DMS53 treated with DMSO at 0.1 percent for 48 hours (cell line): ENCODE data around the gene DNAJB8.

Source experiments
- DNase-seq: peaks from one replicate; lab custom pipeline; 2025; ENCODE audit not compliant: unreplicated experiment; lab: John Stamatoyannopoulos, UW

DNAJB8 gene

DNA sequence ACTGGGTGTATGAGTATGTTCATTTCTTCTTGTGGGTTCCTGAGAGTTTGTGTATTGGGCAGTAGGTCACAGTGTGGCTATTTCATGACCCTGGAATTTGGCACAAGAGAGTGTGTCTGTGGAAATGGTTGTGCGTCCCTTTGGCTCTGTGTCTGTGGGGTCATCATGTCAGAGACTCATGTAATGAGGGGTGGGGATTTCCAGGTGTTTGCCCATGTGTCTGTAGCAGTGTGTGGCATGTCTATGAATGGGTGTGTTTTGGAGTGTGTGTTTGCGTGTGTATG is 27.6 kb upstream of the DNAJB8 start:
- DNase-seq: no peak

DNA sequence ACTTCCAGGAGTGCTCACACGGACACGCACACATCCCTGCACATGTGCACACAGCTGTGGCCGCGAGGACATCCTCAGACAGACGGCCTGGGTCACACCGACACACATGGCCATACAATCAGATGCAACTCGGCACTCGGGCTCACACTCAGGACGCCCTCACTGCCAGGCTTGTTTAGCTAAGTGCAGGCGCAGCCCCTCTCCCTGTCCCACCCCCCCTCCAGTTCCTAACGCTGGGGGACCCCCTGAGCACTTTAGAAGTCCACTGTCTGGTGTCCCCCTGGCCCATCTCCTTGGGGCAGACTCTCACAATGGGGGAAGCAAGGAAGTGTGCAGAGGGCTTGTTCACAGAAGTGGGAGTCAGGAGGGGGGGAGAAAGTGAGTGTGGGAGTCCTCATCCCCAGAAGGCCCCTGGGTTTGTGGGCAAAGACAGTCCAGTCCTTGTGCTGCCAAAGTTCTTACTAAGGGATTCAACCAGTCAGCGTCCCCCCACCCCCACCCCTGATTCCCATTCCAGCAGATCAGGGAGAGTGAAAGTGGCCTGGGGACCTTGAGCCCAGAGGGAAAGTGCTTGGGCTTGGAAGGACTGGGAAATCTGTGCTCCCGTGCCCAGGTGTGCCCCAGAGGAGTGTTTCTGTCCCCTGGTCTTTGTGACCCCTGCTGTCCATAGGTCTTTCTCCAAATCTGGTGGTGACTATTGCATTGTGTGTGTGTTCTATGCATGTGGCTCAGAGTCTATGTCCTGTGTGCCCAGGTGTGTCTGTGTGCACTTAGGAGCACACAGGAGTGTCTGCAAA is 27.1 kb upstream of the DNAJB8 start:
- DNase-seq: no peak

DNA sequence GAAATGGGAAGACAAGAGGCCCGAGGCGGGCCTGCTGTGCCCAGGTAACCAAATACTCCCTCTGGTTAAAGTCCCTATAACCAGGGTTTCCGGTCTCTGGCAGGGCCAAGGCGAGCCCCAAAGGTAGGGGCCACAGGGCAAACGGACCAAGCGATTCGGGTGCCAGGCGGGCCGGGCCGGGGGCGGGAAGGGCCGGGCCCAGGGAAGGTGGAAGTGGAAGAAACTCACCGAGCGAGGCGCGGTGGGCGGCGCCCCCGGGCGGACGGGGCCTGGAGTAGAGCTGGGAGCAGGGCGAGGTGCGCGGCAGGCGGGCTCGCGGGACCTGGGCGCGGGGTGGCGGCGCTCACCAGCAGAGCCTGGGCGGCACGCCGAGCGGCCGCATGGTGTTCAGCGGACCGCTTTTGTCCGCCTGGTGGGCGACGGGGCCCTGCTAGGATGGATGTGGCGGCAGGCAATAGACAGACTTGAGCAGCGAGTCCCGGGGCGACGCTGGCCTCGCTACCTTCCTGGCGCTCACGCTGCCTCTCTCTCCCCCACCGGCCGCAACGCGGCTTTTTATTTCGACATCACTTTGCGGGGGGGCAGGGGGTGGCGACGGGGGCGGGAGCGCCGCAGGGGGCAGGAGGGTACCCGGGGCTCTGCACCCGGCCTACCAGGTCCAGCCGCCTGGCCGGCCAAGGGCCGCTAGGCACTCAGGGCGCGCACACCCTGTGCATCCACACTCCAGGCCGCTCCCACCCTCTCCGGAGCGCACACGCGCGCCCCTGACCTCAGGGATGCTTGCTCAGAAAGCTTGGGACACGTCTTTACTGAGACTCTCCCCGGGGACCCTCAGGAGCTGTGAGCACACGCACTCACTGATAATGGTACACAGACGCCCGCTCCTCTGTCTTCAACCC is 26.2 kb upstream of the DNAJB8 start, which contains the start of gene GATA2:
TSS of gene GATA2 (minus strand) at position 531 of the 899 bp plus-strand sequence. CDS start 6,170 bp downstream, outside the sequence.
- DNase-seq: peak; percentile 22

DNA sequence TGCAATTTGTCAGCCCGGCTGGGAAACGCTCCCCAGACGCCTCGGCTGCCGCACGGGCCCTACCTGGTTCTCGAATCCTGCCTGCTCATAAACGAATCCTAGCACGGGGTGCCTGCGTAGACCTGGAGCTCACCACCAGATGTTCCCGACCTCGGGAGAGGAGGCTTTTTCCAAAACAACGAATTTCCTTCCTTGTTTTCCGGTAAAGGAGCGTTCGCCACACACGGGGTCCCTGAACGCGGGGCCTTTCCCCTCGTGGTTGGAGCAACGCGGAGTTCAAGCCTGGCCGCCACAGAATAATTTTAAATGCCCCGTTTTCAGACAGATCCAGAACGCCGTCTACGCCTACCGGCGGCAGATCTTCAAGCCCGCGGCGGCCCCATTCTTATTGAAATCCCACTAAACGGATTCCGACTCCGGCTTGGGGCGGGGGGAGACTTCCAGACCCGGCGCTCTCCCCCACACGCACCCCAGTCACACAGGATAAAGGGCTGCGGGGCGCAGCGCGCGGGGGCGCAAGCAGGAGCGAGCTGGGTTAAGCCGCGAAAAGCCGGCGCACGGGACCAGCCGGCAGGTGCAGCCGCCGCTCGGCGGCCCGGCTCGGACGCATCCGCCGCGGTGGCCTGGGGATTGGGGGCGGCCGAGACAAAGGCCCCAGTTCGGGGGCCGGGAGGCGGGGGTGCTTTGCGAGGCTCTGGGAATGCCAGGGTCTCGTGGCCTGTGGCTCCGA is 25.4 kb upstream of the DNAJB8 start:
- peak; percentile 14 for DNase-seq

DNA sequence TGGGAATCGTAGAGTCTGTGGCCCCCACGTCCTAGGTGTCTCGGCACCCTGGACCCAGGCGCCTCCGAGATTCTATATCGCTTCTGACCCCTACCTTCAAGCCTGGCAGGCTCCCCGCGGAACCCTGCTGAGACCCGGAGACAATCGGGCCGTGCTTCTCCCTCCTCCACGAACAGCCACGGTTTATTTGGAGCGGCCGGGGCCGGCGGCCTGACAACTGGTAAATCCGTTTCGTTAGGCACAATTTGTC is 24.9 kb upstream of the DNAJB8 start:
- DNase-seq: peak; percentile 11

DNA sequence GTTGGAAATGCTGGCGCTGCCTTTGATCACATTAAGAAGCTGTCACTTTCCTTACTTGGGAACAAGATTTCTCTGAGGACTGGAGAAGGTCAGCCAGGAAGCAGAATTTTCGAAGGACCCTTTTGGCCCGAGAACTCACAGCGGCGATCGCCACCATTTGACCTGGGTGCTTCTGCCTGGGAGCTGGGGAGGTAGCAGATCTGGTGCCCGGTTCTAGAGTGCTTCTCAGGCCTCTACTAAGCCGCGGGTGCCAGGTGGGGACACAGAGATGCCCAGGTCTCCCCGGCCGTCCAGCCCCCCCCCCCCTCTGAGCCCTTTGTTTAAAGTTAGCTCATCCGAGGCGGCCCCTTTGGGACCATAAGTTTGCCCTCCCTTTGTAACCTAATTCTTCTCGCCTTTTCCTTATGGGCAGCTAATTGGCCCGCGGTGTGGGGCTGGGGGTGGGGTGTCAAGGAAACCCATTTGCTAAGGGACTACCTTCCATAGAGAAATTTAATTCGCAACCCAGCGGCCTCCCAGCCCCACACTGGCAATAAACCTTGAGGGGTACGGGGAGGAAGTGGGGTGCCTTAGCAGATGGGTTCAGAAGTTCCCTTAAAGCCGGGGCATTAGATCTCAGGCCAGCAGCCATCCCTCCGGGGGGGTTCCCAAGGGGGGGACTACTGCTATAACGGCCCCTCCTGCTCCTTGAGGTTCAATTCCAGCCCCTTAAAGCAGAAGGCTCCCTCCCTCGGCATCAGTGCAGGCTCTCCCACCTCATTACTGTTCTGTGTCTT is 24.4 kb upstream of the DNAJB8 start:
- DNase-seq: no peak

DNA sequence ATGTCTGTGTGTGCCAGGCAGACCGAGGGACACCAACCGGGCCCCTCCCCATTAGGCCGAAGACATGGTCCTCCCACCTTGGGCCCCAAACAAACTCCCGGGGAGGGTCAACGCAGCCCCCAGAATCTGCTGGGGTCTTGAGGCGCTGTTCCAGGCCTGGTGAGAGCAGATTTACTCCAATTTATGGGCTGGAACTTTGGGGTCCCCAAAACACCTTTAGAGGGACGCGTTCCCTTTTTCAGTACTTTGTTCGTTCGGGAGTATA is 23.9 kb upstream of the DNAJB8 start:
- DNase-seq: no peak

DNA sequence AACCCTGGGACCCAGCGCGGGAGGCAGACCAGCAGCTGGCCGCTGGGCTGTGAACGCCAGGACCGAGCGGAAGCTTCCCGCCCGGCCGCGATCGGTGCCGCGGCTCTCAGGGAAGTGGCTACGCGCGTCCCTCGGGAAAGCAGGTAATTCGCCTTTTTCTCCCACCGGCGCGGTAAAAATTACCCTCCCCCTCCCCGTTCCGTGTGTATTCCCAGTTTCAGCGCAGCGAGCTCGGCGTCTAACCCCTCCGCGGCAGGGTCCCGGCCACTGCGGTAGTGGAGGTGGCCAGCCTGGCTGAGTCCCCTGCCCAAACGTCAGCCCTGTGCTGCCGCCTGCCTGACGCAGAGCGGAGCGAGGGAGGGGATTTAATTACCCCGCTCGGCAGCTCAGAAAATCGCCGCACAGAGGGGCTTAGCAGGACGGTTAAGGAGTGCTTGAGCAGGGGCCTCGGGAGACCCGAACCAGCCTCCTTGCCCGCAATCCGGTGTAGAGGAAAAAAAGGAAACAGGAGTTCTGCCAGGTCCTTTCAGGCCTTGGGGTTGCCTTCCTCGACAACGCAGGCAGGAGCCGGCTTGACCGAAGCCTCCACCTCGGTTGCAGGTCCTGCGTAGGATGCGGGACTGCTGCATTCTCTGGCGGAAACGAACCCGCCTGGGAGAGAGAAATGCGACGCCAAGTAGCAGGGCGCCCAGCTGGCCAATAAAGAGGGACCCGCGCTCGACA is 23.4 kb upstream of the DNAJB8 start:
- peak; percentile 39 for DNase-seq

DNA sequence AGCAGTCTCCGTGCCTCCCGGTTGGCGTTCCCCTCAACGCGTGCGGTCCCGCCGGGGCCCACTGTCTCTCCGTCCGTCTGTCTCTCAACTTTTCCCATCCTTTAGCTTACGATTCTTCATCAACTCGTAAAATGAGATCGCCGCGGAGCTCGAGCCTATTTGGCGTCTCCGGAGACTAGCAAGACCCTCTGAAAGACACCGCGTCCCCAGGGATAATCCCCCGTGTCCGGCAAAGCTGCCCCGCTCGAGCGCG is 22.9 kb upstream of the DNAJB8 start:
- no peak for DNase-seq

DNA sequence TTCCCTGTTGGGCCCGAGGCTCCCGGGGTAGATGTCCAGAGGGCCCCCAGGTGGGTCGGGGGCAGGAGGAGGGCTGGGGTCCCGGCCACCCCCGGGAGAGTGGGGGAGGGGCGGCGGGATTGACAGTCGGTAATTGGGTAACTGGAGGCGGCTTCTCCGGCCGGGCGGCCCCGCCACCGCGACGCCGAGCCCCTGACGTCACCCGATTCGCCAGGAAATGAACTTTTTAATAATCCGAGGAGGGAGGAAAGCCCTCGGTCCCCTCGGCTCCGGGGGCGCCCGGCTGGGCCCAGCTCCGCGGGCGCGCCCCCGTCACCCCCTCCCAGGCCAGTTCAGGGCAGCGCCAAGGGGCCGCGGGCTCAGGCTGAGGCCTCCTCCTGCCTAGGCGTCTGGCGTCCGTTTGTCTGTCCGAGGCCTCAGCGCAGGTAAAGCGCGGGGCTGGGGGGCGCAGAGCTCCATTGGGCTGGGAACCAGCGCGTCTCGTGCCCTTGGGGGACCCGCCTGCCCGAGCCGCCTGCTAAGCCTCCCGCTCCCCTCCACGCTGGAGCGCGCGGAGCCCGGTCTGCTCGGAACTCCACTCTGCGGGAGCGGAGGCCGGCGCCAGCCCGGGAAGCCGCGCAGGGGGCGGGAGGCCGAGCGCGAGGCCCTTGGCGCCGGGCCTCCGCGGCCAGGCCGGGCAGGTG is 22.4 kb upstream of the DNAJB8 start:
- peak; percentile 26 for DNase-seq

DNA sequence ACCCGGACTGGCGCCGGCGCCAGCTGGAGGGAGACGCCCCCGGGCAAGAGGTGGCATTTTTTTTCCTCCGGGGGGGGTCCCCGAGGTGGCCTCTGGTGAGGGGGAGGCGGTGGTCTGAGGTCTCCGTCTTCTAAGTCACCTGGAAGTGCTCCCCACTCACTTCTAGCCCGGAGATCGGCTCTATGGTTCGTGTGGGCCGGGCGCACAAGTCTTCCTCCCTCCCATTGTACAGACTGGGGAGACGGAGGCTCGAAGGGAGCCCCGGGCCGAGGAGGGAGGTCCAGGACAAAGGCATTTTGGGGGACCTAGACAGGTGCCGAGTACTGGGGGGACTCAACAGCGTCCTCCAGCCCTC is 21.9 kb upstream of the DNAJB8 start:
- DNase-seq: peak; percentile 6

DNA sequence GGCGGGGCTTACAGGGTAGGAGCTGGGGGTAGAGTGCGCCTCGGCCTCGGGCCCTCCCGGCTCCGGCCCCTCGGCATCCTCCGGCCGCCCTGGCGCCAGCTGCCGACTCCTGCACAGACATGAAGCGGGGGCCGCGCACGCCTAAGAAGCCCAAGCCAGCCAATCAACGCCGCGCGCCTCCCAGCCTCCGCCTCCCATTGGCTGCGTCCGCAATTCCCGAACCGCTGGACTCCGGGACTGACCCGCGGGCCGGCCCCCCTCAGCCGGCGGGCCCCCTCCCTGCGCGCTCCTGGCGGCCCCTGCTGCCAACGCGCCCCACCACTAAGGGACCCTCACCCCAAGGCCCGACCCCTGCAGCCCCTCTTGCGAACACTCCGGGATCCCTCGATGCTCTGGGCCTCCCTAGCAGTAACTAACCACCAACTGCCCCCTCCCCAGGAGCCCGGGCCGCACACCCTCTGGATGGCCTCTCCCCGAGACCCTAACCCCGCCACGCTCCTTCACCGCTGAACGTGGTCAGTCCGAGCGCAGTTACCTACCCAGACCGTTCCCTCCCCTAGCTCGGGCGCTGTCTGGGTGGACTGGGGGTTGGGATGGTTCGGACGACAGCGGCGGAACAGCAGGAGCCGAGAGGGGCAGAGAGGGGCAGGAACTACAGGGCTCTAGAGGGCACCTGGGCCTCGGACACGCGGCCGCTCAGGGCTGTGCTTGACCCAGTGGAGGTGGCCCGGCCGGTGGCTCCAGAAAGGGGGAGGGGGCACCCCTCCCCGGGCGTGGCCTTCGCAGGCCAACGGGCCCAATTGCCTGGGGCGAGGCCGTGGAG is 21.3 kb upstream of the DNAJB8 start:
- peak; percentile 50 for DNase-seq

DNA sequence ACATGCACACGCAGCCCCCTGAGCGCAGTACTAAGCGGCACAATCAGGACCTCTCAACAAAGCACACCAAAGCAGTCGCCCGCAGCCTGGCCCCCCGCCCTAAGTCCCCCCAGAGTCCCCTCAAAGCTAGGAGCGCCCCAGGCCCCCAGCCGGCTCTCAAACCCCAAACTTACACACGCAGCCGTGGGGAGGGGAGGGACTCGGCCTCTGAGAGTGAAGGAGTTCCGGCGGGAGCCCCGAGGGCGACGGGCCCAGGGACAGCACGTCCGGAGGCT is 20.8 kb upstream of the DNAJB8 start:
- DNase-seq: no peak

DNA sequence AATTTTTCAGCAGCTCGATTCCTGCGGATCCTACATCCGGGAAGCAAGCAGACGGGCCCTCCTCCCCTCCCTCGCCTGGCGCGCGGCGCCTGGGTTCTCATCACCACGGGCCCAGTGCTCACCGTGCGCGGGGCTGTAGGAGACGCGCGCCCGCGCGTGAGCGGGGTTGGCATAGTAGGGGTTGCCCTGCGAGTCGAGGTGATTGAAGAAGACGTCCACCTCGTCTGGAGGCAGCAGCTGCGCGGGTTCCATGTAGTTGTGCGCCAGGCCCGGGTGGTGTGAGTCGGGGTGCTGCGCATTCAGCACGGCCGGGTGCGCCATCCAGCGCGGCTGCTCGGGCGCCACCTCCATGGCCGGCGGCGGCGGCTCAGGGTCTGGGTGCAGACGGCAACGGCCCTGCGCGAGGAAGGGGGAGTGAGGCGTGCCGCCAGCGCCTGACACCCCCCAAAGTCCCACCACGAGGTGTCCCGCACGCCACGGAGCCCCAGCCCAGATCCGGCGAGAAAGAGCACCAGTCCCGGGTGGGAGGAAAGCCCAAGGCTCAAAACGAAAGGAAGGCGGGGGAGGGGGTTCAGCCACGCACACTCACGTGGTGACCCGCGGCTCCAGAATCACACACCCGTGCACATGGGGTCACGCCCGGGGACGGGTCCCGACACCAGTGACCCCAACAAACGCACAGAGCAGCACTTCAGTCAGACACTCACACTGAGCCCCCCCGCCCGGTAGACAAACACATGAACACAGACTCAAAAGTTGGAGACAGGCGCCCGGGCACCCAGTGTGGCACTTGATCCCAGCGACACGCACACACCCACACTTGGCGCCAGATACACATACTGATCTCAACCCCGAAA is 20.2 kb upstream of the DNAJB8 start:
- peak; percentile 12 for DNase-seq

DNA sequence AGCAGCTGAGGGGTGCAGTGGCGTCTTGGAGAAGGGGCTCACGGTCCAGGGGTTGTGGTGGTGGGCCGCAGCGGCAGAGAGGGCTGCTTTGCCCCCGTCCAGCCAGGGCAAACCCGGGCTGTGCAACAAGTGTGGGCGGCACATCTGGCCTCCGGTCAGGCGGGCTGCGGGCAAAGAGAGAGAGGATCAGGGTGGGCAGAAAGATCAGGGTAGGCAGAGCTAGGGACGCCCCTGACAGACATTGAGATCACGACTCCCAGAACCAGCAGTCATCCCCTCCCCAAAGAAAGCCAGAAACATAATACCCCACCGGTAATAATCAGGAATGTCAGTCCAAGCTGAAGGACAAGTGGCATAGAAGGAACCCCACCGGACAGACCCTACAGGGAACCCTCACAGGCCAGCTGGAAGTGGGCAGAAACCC is 19.5 kb upstream of the DNAJB8 start:
- DNase-seq: no peak

DNA sequence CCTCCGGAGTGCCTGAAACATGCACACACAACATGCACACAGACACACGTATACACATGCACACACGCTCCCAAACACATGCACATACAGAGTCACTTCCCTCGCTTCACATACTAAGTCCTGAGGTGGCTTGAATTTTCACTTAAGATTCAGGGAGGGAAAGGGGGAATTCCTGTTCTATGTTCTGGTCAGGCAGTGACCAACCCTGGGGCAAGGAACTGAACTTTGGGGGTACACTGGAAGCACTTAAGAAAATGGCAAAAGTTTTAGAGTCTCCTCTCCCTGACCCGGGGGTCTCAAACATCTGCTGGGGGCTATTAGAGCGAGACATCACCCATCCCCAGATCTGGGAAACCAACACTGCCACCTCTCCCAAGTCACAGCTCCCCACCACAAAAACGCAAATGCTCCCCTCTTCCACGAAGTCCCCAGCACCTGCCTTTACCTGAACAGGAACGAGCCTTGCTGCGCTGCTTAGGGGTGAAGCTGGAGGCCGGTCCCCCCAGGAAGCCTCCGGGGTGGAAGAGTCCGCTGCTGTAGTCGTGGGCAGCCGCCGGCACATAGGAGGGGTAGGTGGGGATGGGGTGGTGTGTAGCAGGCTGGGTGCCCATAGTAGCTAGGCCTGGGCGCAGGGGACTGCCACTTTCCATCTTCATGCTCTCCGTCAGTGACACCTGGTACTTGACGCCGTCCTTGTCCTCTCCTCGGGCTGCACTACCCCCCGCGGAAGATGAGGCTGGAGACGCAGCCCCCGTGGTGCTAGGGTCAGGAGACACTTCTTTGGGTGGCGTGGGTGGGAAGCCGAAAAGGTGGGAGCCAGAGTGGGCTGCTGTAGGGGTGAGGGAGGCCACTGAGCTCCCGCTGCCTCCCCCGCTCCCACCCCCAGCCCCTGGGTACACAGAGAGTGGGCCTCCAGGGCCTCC is 18.9 kb upstream of the DNAJB8 start:
- DNase-seq: no peak

DNA sequence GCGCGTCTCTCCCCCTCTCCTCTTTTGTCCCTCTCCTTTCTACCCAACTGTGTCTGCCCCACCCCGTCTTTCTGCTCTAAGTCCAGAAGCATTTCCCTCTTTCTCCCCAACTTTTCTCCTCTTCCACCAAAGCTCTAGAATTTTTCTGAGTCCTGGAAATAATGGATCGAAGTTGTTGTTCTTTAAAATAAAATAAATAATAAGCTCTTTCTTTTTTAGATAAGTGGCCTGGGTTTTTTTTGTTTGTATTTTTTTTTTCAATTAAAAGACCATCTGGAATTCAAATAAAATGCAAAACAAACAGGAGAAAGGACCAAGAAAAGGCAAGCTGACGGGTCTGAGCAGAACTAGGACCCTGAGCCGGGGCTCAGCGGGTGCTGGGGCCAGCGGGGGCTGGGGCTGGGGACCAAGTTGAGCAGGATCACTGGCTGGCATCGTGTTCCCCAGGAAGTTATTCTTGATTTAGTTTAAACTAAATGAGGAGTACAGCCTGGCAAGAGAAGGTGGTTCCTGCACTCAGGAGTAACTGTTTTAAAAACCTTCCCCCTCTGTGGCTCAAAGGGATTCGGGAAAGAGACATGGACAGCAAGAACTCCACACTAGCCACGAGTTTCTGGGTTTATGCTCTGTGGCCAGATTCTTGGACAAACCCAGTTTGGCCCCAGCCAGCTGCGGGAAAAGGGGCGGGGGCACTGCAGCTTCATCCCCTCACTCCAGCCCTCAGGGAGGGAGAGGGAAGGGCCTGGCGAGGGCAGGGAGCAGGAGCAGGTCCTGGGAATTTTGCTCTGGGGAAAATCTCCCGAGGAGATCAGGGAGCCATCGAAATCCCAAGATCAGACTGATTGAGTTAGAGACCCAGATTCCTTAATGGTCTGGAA is 18.0 kb upstream of the DNAJB8 start:
- no peak for DNase-seq
